Measurements from ENCODE around the gene PRIM1.
"Not testable (repeated sequence)": the region's sequence is repeated elsewhere in the genome, so short reads cannot be mapped to it uniquely, and the experiment has no call there.

PRIM1 gene

GRCh38 chr12:56716933-56717880 is 34.9 kb downstream of the PRIM1 start:
- DNase-seq (ENCODE audit: low read depth), result no peak

- DNase-seq (ENCODE audit: low read depth), result no peak
Observed at GRCh38 chr12:56716458-56716857, 35.7 kb downstream of the PRIM1 start.

GRCh38 chr12:56715798-56716197 is 36.3 kb downstream of the PRIM1 start:
- no peak for DNase-seq (ENCODE audit: low read depth)

GRCh38 chr12:56714431-56714929 is 37.6 kb downstream of the PRIM1 start:
- no peak for DNase-seq (ENCODE audit: low read depth)

- DNase-seq (ENCODE audit: low read depth), result no peak
Observed at GRCh38 chr12:56713345-56713744, 38.8 kb downstream of the PRIM1 start.

- no peak for DNase-seq (ENCODE audit: low read depth)
Observed at GRCh38 chr12:56709759-56710376, 42.3 kb downstream of the PRIM1 start.

GRCh38 chr12:56704522-56704921 is 47.6 kb downstream of the PRIM1 start:
- not testable (repeated sequence) for DNase-seq (ENCODE audit: low read depth)

GRCh38 chr12:56699020-56699661 is 53.0 kb downstream of the PRIM1 start:
- DNase-seq (ENCODE audit: low read depth), result no peak

- DNase-seq (ENCODE audit: low read depth), result no peak
Observed at GRCh38 chr12:56695327-56696101, 56.6 kb downstream of the PRIM1 start.

GRCh38 chr12:56694161-56694560 is 58.0 kb downstream of the PRIM1 start:
- DNase-seq (ENCODE audit: low read depth), result no peak

GRCh38 chr12:56688846-56689109 is 63.3 kb downstream of the PRIM1 start:
- no peak for DNase-seq (ENCODE audit: low read depth)

GRCh38 chr12:56688129-56688845 is 63.8 kb downstream of the PRIM1 start, which contains the start of gene PTGES3:
Gene PTGES3, minus strand, starts transcription at chr12:56688284. Its CDS starts 285 bp downstream, at chr12:56687999.
- DNase-seq (ENCODE audit: low read depth), result peak; percentile 96

GRCh38 chr12:56687223-56688128 is 64.6 kb downstream of the PRIM1 start:
- DNase-seq (ENCODE audit: low read depth), result no peak

GRCh38 chr12:56684745-56685359 is 67.3 kb downstream of the PRIM1 start:
- DNase-seq (ENCODE audit: low read depth), result no peak

GRCh38 chr12:56682323-56682722 is 69.8 kb downstream of the PRIM1 start:
- DNase-seq (ENCODE audit: low read depth), result no peak
